Body of pancreas (tissue), 4 donors: ENCODE results near the gene SYCP3.

Experiments used
- POLR2A ChIP-seq, 3 donors: fragments of 450-650 bp; IDR thresholded peaks; one replicate each; pipeline ENCODE4 v1.6.1; 2016; ENCODE audit warnings: antibody characterized with exemption in 3 of 3, mild to moderate bottlenecking in 2 of 3
- TF ChIP-seq, protein P1 (sequence below), 7 experiments: fragments of 450-650 bp in 4 of 7; fragments of 200-600 bp in 3 of 7; sonication (generic) in 3 of 7; IDR thresholded peaks; one replicate each; pipeline ENCODE4 v1.5.1; 2016 to 2019; ENCODE audit warnings: antibody characterized with exemption in 7 of 7

DNA sequence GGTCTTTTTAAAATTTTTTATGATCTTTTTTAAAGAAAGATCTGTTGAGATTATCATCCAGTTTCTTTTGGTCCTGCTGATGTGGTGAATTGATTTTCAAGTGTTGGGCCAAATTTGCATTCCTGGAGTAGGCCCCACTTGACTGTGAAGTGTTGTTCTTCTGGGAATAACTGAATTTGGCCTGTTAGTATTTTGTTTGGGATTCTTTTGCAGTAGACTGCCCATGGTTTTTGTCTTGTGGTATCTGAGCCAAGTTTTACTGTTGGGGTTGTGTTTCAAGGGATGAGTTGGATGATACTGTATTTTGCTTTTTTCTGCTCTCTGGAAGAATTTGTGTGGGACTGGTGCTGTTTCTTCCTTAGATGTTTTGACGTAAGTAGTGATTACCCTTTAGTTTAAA lies 4.0 kb upstream of the SYCP3 start:
- TF ChIP-seq, protein P1, sequence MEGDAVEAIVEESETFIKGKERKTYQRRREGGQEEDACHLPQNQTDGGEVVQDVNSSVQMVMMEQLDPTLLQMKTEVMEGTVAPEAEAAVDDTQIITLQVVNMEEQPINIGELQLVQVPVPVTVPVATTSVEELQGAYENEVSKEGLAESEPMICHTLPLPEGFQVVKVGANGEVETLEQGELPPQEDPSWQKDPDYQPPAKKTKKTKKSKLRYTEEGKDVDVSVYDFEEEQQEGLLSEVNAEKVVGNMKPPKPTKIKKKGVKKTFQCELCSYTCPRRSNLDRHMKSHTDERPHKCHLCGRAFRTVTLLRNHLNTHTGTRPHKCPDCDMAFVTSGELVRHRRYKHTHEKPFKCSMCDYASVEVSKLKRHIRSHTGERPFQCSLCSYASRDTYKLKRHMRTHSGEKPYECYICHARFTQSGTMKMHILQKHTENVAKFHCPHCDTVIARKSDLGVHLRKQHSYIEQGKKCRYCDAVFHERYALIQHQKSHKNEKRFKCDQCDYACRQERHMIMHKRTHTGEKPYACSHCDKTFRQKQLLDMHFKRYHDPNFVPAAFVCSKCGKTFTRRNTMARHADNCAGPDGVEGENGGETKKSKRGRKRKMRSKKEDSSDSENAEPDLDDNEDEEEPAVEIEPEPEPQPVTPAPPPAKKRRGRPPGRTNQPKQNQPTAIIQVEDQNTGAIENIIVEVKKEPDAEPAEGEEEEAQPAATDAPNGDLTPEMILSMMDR (IDR thresholded peaks at IDR 0.05) = no peak
- no peak for TF ChIP-seq POLR2A (IDR thresholded peaks at IDR 0.05)
